RWPE2 (cell line): Measurements from ENCODE around the gene CXCL9.

ENCODE experiments used
- ATAC-seq: fragments of 200-7000 bp; cut with Tn5 transposase; 3 replicates; pipeline ENCODE4 v1.9.1; 2021; ENCODE audit warnings: low read depth
- DNase-seq: peaks from one replicate; pipeline ENCODE4 v3.0.0-alpha.2; 2020; ENCODE audit warnings: low spot score
- H3K27ac ChIP-seq: fragments of 450-650 bp; 2 replicates; pipeline ENCODE4 v1.5.1; 2017; ENCODE audit warnings: mild to moderate bottlenecking; ENCODE audit not compliant: poor library complexity, severe bottlenecking
- H3K27me3 ChIP-seq: fragments of 250-450 bp; sonication (Bioruptor Pico); 2 replicates; pipeline ENCODE4 v1.5.1; 2021; ENCODE audit warnings: mild to moderate bottlenecking, moderate library complexity; ENCODE audit not compliant: insufficient read depth, poor library complexity, severe bottlenecking
- H3K36me3 ChIP-seq: fragments of 250-450 bp; sonication (Bioruptor Pico); 2 replicates; pipeline ENCODE4 v1.5.1; 2020; ENCODE audit warnings: low read depth, mild to moderate bottlenecking, moderate library complexity
- H3K4me1 ChIP-seq: fragments of 250-450 bp; sonication (Bioruptor Pico); 2 replicates; pipeline ENCODE4 v1.5.1; 2021; ENCODE audit warnings: mild to moderate bottlenecking, moderate library complexity; ENCODE audit not compliant: insufficient read depth, poor library complexity, severe bottlenecking
- H3K4me3 ChIP-seq: fragments of 250-450 bp; sonication (Bioruptor Pico); 2 replicates; pipeline ENCODE4 v1.5.1; 2021; ENCODE audit warnings: mild to moderate bottlenecking, moderate library complexity; ENCODE audit not compliant: severe bottlenecking
- H3K9me3 ChIP-seq: fragments of 250-450 bp; sonication (Bioruptor Pico); 2 replicates; pipeline ENCODE4 v1.5.1; 2021; ENCODE audit warnings: mild to moderate bottlenecking, moderate library complexity; ENCODE audit not compliant: severe bottlenecking
- CTCF ChIP-seq: fragments of 450-650 bp; IDR thresholded peaks from one replicate; pipeline ENCODE4 v1.5.1; 2017; ENCODE audit warnings: mild to moderate bottlenecking, moderate library complexity; ENCODE audit not compliant: poor library complexity, severe bottlenecking

Gene CXCL9

GRCh38 chr4:75997946-75998345 is 9.4 kb downstream of the CXCL9 start:
- Histone ChIP-seq H3K9me3 (no peaks in the 10 kb centered on the region), H3K4me1 (peaks cover 7% of the 10 kb centered on the region), H3K27ac (no peak overlapping the region), H3K4me3 (no peak overlapping the region), H3K27me3 (no peaks in the 10 kb centered on the region), H3K36me3 (no peaks in the 10 kb centered on the region)
- DNase-seq (no peak), ATAC-seq (no peak)
- no peak for TF ChIP-seq CTCF

- no peak for ATAC-seq
- no peak for TF ChIP-seq CTCF
- Histone ChIP-seq H3K27me3 (no peaks in the 10 kb centered on the region), H3K9me3 (no peaks in the 10 kb centered on the region), H3K36me3 (no peaks in the 10 kb centered on the region), H3K4me3 (no peak overlapping the region), H3K4me1 (peaks cover 2% of the 10 kb centered on the region), H3K27ac (no peak overlapping the region)
- DNase-seq, result no peak
Measured at GRCh38 chr4:75997081-75997480, 10.2 kb downstream of the CXCL9 start.

GRCh38 chr4:75995727-75996126 is 11.6 kb downstream of the CXCL9 start:
- peak; percentile 81 for TF ChIP-seq CTCF
- H3K4me3 ChIP-seq, result no peak overlapping the region
- no peaks in the 10 kb centered on the region for H3K36me3 ChIP-seq
- no peaks in the 10 kb centered on the region for H3K27me3 ChIP-seq
- H3K27ac ChIP-seq, result no peak overlapping the region
- ATAC-seq (no peak), DNase-seq (no peak)
- no peaks in the 10 kb centered on the region for H3K9me3 ChIP-seq
- H3K4me1 ChIP-seq, result peaks cover 6% of the 10 kb centered on the region

GRCh38 chr4:75992462-75992861 is 14.8 kb downstream of the CXCL9 start:
- no peak overlapping the region for H3K4me3 ChIP-seq
- DNase-seq (no peak), ATAC-seq (no peak)
- H3K4me1 ChIP-seq, result peaks cover 6% of the 10 kb centered on the region
- TF ChIP-seq CTCF, result no peak
- H3K27ac ChIP-seq, result no peak overlapping the region
- H3K27me3 ChIP-seq, result no peaks in the 10 kb centered on the region
- 0 out of 2 replicates have a peak, but pooled peaks cover 4% of the 10 kb centered on the region for H3K36me3 ChIP-seq
- no peaks in the 10 kb centered on the region for H3K9me3 ChIP-seq

GRCh38 chr4:75989846-75990528 is 17.3 kb downstream of the CXCL9 start:
- H3K4me1 ChIP-seq, result peaks cover 6% of the 10 kb centered on the region
- no peaks in the 10 kb centered on the region for H3K27me3 ChIP-seq
- H3K27ac ChIP-seq, result peak overlapping the region; percentile 20
- 0 out of 2 replicates have a peak, but pooled peaks cover 4% of the 10 kb centered on the region for H3K36me3 ChIP-seq
- peak overlapping the region; percentile 69 for H3K4me3 ChIP-seq
- DNase-seq (no peak), ATAC-seq (no peak)
- H3K9me3 ChIP-seq, result no peaks in the 10 kb centered on the region
- no peak for TF ChIP-seq CTCF
